WTC11 (cell line): ENCODE data around the gene SLC39A2. TPM values are rescaled to one million over a fixed set of nuclear protein-coding genes. Genes with fewer than 3 reads are reported as not detected.

Experiments
- ATAC-seq: fragments of 200-7000 bp; cut with Tn5 transposase; 2 replicates; pipeline ENCODE4 v1.10.0; 2021; ENCODE audit warnings: mild to moderate bottlenecking, moderate library complexity
- CTCF ChIA-PET: fragments of 300-600 bp; sonication (Branson Sonifier 250); formaldehyde crosslinking; loops from one replicate; lab custom pipeline; 2021; ENCODE audit warnings: antibody characterized with exemption; lab: Charles Lee
- POLR2A ChIA-PET: fragments of 350-600 bp; sonication (Branson Sonifier 250); formaldehyde crosslinking; loops from one replicate; lab custom pipeline; 2021; ENCODE audit warnings: antibody characterized with exemption; lab: Charles Lee
- DNase-seq: peaks from one replicate; pipeline ENCODE4 v3.0.0; 2021; ENCODE audit warnings: low spot score
- H3K27ac Mint-ChIP-seq: 2 replicates; pipeline ENCODE4 v1.8.0; 2021; ENCODE audit warnings: mixed read lengths
- H3K27me3 Mint-ChIP-seq: 2 replicates; pipeline ENCODE4 v1.8.0; 2021; ENCODE audit warnings: low read depth, mild to moderate bottlenecking, moderate library complexity, mixed read lengths
- H3K36me3 Mint-ChIP-seq: 2 replicates; pipeline ENCODE4 v1.8.0; 2021; ENCODE audit warnings: mixed read lengths
- H3K4me1 Mint-ChIP-seq: 2 replicates; pipeline ENCODE4 v1.8.0; 2022; ENCODE audit warnings: mixed read lengths
- H3K4me3 Mint-ChIP-seq: 2 replicates; pipeline ENCODE4 v1.8.0; 2021; ENCODE audit warnings: mild to moderate bottlenecking, moderate library complexity, mixed read lengths
- H3K9me3 Mint-ChIP-seq: 2 replicates; pipeline ENCODE4 v1.8.0; 2021; ENCODE audit warnings: mixed read lengths
- AFF4 ChIP-seq: sonication (generic); formaldehyde crosslinking; IDR thresholded peaks from 2 replicates; pipeline ENCODE4 v1.8.1; 2023; ENCODE audit warnings: mild to moderate bottlenecking, missing genetic modification reagents, borderline replicate concordance
- ATF1 ChIP-seq: sonication (generic); formaldehyde crosslinking; IDR thresholded peaks from 2 replicates; pipeline ENCODE4 v1.8.1; 2023; ENCODE audit warnings: mild to moderate bottlenecking, moderate library complexity, missing genetic modification reagents
- CBFB ChIP-seq: sonication (generic); formaldehyde crosslinking; IDR thresholded peaks from 2 replicates; pipeline ENCODE4 v1.8.1; 2022; ENCODE audit warnings: mild to moderate bottlenecking, low read depth, missing genetic modification reagents
- E2F1 ChIP-seq: sonication (generic); formaldehyde crosslinking; IDR thresholded peaks from 2 replicates; pipeline ENCODE4 v1.8.0; 2022; ENCODE audit warnings: mild to moderate bottlenecking, missing genetic modification reagents
- FOXP4 ChIP-seq: sonication (generic); formaldehyde crosslinking; IDR thresholded peaks from 2 replicates; pipeline ENCODE4 v1.8.0; 2022; ENCODE audit warnings: mild to moderate bottlenecking, missing genetic modification reagents
- HMGXB4 ChIP-seq: sonication (generic); formaldehyde crosslinking; IDR thresholded peaks from 2 replicates; pipeline ENCODE4 v1.8.1; 2023; ENCODE audit warnings: mild to moderate bottlenecking, moderate library complexity, missing genetic modification reagents
- IRF1 ChIP-seq: sonication (generic); formaldehyde crosslinking; IDR thresholded peaks from 2 replicates; pipeline ENCODE4 v1.8.0; 2023; ENCODE audit warnings: missing genetic modification reagents
- JAZF1 ChIP-seq: fragments of 250-450 bp; sonication (Bioruptor Pico); IDR thresholded peaks from 2 replicates; pipeline ENCODE4 v1.9.0; 2021; ENCODE audit warnings: moderate library complexity, mild to moderate bottlenecking, inconsistent platforms
- MAX ChIP-seq: sonication (generic); formaldehyde crosslinking; IDR thresholded peaks from 2 replicates; pipeline ENCODE4 v1.8.0; 2022; ENCODE audit warnings: mild to moderate bottlenecking, missing genetic modification reagents
- MLX ChIP-seq: sonication (generic); formaldehyde crosslinking; IDR thresholded peaks from 2 replicates; pipeline ENCODE4 v1.8.1; 2023; ENCODE audit warnings: mild to moderate bottlenecking, missing genetic modification reagents, moderate library complexity
- MXD4 ChIP-seq: fragments of 250-450 bp; sonication (Bioruptor Pico); IDR thresholded peaks from 2 replicates; pipeline ENCODE4 v1.8.0; 2021; ENCODE audit warnings: mild to moderate bottlenecking, moderate library complexity, borderline replicate concordance
- NFYB ChIP-seq: sonication (generic); formaldehyde crosslinking; conservative IDR thresholded peaks from 2 replicates; pipeline ENCODE4 v1.8.0; 2022; ENCODE audit warnings: low read depth, missing genetic modification reagents
- PRDM15 ChIP-seq: sonication (generic); formaldehyde crosslinking; IDR thresholded peaks from 2 replicates; pipeline ENCODE4 v1.8.0; 2022; ENCODE audit warnings: missing genetic modification reagents
- SOX15 ChIP-seq: fragments of 250-450 bp; sonication (Bioruptor Pico); IDR thresholded peaks from 2 replicates; pipeline ENCODE4 v1.9.0; 2021; ENCODE audit warnings: mild to moderate bottlenecking
- SP1 ChIP-seq: sonication (generic); formaldehyde crosslinking; conservative IDR thresholded peaks from 2 replicates; pipeline ENCODE4 v1.8.1; 2022; ENCODE audit warnings: missing genetic modification reagents
- USF1 ChIP-seq: sonication (generic); formaldehyde crosslinking; IDR thresholded peaks from 2 replicates; pipeline ENCODE4 v1.8.0; 2022; ENCODE audit warnings: mild to moderate bottlenecking, missing genetic modification reagents
- ZBTB21 ChIP-seq: sonication (generic); formaldehyde crosslinking; IDR thresholded peaks from 2 replicates; pipeline ENCODE4 v1.8.1; 2023; ENCODE audit warnings: mild to moderate bottlenecking, missing genetic modification reagents, borderline replicate concordance
- ZNF138 ChIP-seq: sonication (generic); formaldehyde crosslinking; conservative IDR thresholded peaks from 2 replicates; pipeline ENCODE4 v1.8.1; 2022; ENCODE audit warnings: mild to moderate bottlenecking, moderate library complexity, missing genetic modification reagents
- ZNF232 ChIP-seq: sonication (generic); formaldehyde crosslinking; IDR thresholded peaks from 2 replicates; pipeline ENCODE4 v1.8.0; 2022; ENCODE audit warnings: mild to moderate bottlenecking, missing genetic modification reagents
- ZNF423 ChIP-seq: fragments of 250-450 bp; sonication (Bioruptor Pico); IDR thresholded peaks from 2 replicates; pipeline ENCODE4 v2.1.2; 2022; ENCODE audit warnings: mild to moderate bottlenecking, moderate library complexity
- ZNF671 ChIP-seq: fragments of 250-450 bp; sonication (Bioruptor Pico); IDR thresholded peaks from 2 replicates; pipeline ENCODE4 v1.8.0; 2021; ENCODE audit warnings: mild to moderate bottlenecking
- total RNA-seq: library from RNA; stranded (reverse); gene quantifications from 3 replicates; pipeline ENCODE4 v1.2.3, GENCODE V29; 2021

Gene SLC39A2
- total RNA-seq, 1 experiment from 2014 or later = not detected

GRCh38 chr14:21025371-21026273 is 26.5 kb downstream of the SLC39A2 start:
- ATAC-seq (peak; percentile 62), DNase-seq (peak; percentile 81)
- Mint-ChIP-seq H3K27ac (peak overlapping the region; percentile 99), H3K4me1 (peaks cover 39% of the 10 kb centered on the region), H3K27me3 (peaks cover 40% of the 10 kb centered on the region), H3K9me3 (no peaks in the 10 kb centered on the region), H3K36me3 (peaks cover 3% of the 10 kb centered on the region; the same call in 1 of the 2 replicates), H3K4me3 (peak overlapping the region; percentile 93)
- CTCF ChIA-PET = interaction anchor here (1.0 to 12.2 kb wide), 16 partner anchors 11 to 168 kb away, joined by 3 to 104 read pairs (median 6); partner anchors contain the start of gene ARHGEF40
- POLR2A ChIA-PET = interaction anchor here (0.6 to 2.3 kb wide), 7 partner anchors 11 to 55 kb away, joined by 3 to 12 read pairs (median 7); partner anchors contain the start of gene ARHGEF40
- TF ChIP-seq ATF1 (CRISPR knock-in tag) (no peak), NFYB (no peak), AFF4 (CRISPR knock-in tag) (no peak), MLX (CRISPR knock-in tag) (no peak), JAZF1 (CRISPR knock-in tag) (no peak), ZNF671 (CRISPR knock-in tag) (no peak), ZNF232 (CRISPR knock-in tag) (no peak), ZBTB21 (CRISPR knock-in tag) (no peak), E2F1 (CRISPR knock-in tag) (no peak), IRF1 (CRISPR knock-in tag) (peak; percentile 72), FOXP4 (CRISPR knock-in tag) (peak; percentile 53), PRDM15 (CRISPR knock-in tag) (no peak), MXD4 (CRISPR knock-in tag) (no peak), MAX (no peak; the same call in 1 of the 2 replicates), CBFB (CRISPR knock-in tag) (no peak), ZNF423 (CRISPR knock-in tag) (peak; percentile 26; the same call in 1 of the 2 replicates), ZNF138 (CRISPR knock-in tag) (no peak), USF1 (peak; percentile 38; the same call in 1 of the 2 replicates), SOX15 (CRISPR knock-in tag) (no peak), SP1 (CRISPR knock-in tag) (no peak; the same call in 1 of the 2 replicates), HMGXB4 (no peak)
